GM18505 (cell line): Measurements from ENCODE around the gene RAB17.

Source experiments
- ATAC-seq: cut with Tn5 transposase; IDR thresholded peaks from one replicate; pipeline ENCODE4 v1.9.1; 2021; ENCODE audit not compliant: unreplicated experiment
- POLR2A ChIP-seq: IDR thresholded peaks from 4 replicates; pipeline ENCODE4 v1.6.1; 2011; ENCODE audit warnings: borderline replicate concordance; ENCODE audit not compliant: insufficient read depth, insufficient read length; ENCODE audit errors: extremely low read depth

The RAB17 gene

DNA sequence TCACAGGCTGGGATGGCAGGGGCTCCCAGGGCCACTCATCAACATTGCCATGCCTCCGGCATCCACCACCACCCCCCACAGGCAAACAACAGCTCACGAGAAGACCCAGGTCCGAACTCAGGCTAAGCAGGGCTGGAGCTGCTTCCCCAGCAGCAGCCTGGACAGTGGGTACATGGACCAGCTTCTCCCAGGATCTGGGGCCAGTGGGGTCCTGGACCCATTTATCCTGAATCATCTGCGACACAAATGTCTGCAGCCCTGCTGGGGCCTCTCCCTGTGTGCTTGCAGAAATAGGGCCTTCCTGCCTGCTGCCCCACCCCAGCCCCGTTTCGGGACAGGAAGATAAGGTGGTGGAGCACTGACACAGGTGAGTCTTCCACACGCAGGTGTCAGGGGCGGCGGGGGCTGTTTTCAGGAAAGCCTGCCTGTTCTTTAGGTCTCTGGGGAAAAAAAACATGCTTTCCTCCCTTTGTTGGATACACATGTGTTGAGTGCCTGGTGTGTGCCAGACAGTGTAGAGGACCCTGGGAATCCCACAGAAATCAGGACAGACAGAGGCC, 19.7 kb downstream of the RAB17 start:
- TF ChIP-seq POLR2A: no peak
- no peak for ATAC-seq

DNA sequence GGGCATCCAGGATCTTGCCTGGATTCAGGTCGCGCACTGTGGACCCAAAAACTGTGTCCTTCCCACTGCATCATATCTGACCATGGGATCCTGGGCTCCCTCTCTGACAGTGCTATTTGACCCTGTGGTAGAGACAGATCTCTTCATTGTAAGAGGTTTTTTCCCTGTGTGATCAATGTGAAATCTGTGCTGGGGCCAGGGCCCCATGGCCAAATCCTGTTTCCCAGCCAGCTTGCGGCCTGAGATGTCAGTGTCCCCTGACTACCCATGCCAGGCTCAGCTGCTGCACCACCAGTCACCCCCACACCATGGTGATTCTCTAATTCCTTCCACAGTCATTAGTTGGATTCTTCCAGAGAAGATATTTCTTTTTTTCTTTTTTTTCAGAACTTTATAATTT, 20.6 kb downstream of the RAB17 start:
- TF ChIP-seq POLR2A: no peak
- ATAC-seq: no peak

DNA sequence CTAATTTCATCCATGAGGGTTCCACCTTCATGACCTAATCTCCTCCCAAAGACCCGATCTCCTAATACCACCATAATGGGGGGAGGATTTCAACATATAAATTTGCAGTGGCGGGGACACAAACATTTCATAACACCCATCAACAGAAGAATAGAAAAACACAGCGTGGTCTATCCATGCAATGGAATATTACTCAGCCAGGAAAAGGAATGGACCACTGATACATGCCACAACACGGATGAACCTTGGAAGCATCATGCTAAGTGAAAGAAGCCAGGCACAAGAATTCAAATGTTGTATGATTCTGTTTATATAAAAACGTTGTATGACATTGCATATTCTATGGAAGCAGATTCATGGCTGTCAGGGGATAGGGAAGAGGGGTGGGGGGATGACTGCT, 21.5 kb downstream of the RAB17 start:
- no peak for TF ChIP-seq POLR2A
- no peak for ATAC-seq

DNA sequence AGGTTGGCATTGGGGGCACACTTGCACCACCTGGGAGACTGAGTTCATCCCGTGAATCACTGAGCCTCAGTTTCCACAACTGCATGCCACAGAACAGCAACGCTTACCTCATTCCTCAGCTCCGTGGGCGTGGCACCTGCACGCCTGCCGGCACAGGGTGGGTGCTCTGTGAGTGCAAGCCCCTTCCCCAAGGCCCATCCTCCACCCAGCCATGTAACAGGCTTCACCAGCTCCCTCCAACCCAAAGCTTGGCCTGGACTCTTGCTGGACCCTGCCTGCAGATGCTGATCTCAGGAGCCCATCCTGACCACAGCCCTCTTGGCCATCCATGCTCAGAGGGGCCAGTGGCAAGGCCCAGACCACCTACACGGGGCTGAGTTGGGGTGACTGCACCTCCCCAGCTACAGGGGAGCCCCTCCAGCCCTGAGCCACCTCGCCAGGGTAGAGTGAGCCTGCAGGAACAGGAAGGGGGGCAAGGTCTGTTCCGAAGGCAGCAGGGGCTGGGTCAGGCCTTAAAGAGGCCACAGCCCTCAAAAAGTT, 22.3 kb downstream of the RAB17 start:
- ATAC-seq: no peak
- no peak for TF ChIP-seq POLR2A

DNA sequence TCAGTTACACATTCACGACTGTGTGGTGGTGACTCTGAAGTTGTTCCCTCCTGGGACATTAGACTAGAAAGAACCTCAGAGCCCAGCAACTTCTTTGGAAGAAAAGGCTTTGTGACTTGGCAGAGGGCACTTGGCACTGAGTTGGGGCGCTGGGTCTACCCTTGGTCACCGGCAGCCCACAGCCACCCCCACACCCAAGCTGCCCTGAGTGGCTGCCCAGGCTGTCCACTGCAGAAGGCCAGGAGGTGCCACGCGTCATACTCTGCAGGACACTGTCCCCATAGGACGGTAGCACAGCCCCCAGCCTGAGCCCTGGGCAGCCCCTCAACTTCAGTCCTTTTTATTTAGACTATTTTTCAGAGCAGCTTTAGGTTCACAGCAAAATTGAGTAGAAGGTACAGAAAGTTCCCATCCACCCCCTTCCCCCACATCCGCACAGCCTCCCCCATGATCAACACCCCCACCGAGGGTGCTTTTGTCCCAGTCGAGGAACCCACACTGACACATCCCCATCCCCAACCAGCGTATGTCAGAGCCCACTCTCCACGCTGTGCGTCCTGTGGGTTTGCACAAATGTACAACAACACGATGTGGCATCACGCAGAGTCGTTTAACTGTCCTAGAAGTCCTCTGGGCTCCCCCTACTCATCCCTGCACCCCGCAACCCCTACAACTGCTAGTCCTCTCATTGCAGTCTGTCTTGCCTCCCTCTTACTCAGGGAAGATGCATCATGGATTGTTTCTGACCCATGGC, 23.1 kb downstream of the RAB17 start:
- ATAC-seq: no peak
- TF ChIP-seq POLR2A: no peak

DNA sequence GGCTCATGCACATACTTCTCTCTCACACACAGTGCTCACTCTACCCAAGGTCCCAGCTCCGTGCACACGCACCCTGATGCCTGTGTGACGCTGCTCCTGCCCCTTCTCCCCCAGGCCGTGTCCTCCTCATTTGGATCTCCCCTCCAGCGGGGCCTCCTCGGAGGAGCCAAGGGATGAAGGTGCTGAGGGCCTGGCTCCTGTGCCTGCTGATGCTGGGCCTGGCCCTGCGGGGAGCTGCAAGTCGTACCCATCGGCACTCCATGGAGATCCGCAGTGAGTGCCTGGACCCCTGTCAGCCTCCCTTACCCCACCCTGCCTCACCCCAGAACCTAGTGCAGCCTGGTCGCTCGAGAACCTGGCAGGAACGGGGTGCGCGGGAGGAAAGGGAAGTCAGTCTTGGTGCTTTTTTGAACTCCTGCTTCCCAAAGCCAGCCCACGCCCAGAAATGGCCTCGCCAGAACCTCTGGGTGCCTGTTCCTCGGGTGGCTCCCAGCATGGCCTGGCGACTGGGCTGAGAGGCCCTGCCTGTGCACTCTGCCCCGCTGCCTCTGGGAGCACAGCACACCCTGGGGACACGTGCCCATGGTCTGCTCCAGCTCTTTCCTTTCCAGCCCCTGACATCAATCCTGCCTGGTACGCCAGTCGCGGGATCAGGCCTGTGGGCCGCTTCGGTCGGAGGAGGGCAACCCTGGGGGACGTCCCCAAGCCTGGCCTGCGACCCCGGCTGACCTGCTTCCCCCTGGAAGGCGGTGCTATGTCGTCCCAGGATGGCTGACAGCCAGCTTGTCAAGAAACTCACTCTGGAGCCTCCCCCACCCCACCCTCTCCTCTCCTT, 23.9 kb downstream of the RAB17 start, which contains the start of gene PRLH:
TSS of gene PRLH (plus strand) at position 174 of the 835 bp plus-strand sequence. CDS start at position 174, 0 bp downstream.
- ATAC-seq: no peak
- no peak for TF ChIP-seq POLR2A

DNA sequence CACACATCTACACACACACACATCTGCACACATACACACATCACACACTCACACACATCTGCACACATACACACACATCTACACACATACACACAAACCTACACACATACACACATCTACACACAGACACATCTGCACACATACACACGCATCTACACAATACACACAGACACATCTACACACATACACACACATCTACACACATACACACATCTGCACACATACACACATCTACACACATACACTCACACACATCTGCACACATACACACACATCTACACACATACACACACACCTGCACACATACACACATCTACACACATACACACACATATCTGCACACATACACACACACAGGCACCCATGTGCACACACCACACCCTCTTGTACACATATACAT, 24.6 kb downstream of the RAB17 start:
- no peak for TF ChIP-seq POLR2A
- ATAC-seq: no peak

DNA sequence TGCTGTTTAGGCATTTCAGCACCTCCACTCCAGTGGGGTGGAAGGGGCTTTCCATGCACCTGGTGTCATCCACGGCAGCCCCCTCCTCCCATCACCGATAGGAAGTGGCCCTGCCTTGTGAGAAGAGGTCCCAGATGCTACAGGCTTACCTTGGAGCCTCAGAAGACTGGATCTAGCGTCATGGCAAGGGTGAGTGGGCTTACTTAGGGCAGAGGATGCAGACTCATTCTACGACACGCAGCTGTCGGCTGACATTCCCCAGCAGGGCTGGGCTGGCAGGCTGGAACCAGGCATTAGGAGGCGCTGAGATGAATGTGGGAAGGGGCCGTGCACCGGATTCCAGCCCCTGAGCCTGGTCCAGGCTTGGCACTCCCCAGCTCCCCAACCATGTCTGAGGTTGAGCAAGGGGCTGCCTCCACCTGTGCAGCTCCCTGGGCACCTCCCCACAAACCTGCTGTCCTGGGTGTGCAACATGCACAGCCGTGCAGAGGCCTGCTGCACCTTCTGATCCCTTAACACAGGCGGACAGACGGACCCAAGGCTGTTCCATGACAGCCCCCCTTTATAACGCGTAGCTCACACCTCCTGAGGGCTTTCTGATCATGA, 25.9 kb downstream of the RAB17 start:
- ATAC-seq: no peak
- no peak for TF ChIP-seq POLR2A

DNA sequence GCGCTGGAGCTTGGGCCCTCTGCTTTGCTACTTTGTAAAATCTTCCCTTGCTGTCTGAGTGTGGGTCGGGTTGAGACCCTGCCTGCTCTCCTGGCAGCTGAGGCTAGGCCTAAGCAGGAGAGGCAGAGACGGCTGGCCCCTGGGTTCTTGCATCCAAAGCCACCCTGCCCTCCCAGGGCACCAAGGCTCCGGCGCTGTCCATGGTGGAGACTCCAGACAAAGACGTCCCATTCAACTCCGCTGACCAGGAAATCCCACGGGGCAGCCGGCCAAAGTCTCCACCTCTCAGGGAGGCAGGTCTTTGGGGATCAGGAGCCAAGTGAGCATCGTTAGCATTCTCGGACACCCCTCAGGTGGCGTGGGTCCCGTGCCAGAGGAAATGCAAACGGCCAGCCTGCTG, 26.7 kb downstream of the RAB17 start:
- no peak for TF ChIP-seq POLR2A
- no peak for ATAC-seq

DNA sequence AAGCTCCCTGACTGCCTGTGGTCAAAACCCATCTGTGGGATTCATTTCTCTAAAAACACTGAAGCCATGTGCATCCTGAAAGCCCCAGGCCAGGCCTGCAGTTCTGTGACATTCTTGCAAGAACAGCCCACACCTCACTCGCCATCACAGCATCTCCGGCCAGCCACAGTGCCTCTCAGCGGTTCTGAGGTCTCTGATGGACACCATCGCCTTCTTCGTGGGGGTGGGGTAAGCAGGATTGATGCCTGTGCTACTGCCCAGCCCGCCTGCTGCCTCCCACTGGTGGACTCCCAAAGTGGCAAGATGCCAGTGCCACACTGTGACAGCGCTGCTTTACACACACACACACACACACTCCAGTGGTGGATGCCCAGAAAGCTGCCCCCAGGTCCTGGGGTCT, 29.3 kb downstream of the RAB17 start:
- TF ChIP-seq POLR2A: no peak
- no peak for ATAC-seq

DNA sequence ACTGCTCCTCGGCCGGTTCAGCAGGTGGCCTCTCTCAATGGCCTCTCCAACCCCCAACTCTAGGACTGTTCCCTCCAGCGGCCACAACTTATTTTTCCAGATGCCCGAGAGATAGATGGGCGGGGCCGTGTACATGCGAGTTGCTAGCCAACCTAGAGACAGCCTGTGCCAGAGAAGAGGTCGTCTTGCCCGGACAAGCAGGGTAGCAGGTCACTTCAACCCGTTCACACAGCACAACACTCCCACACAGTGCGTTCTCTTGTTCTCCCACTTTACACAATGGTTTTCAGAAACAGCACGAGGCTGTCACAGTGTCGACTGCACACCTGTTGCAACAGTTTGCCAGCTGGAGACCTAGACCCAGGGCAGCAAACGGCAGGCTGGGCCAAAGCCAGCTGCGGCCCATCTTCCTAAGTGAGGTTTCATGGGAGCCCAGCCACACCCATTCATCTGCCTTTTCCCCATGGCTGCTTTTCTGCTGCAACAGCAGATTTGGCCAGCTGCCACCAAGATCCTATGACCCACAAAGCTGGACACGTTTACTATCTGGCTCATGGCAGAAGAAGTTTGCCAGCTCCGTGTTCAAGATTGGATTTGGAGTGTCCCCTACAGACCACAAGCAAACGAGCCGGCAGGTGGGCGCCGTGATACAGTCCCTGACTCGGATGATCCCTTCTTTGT, 31.4 kb downstream of the RAB17 start:
- no peak for TF ChIP-seq POLR2A
- no peak for ATAC-seq

DNA sequence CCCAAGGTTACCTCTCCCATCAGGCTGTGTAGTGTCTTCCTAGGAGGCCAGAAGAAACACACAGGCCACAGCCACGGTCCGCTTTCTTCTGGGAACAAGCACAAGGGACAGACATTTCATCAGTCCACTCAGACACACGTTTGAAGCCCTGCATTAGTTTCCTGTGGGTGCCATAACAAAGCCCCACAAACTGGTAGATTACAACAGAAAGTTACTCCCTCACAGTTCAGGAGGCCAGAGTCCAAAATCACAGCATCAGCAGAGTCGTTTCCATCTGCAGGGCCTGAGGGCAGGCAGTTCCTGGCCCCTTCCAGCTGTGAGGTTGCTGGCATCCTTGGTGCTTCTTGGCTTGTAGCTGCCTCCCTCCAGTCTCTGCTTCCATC, 32.9 kb downstream of the RAB17 start:
- no peak for TF ChIP-seq POLR2A
- ATAC-seq: peak; percentile 32
